AG10803 (cell line): ENCODE data around the gene WWOX.

ENCODE experiments used
- DNase-seq: peaks from one replicate; pipeline ENCODE4 v3.0.0; 2010; ENCODE audit warnings: low read depth
- H3K4me3 ChIP-seq: 2 replicates; pipeline ENCODE4 v1.5.1; 2011; ENCODE audit warnings: mild to moderate bottlenecking, low read length, control low read depth
- CTCF ChIP-seq: conservative IDR thresholded peaks from 2 replicates; pipeline ENCODE4 v1.5.1; 2011; ENCODE audit warnings: mild to moderate bottlenecking, low read length, control low read depth, inconsistent platforms

Gene WWOX

GRCh38 chr16:78069913-78070312 lies 29.5 kb upstream of the WWOX start:
- TF ChIP-seq CTCF: no peak
- no peak for DNase-seq
- H3K4me3 ChIP-seq: no peak overlapping the region

- no peak for TF ChIP-seq CTCF
- DNase-seq: no peak
- H3K4me3 ChIP-seq: no peak overlapping the region
Observed at GRCh38 chr16:78072275-78072674, 27.2 kb upstream of the WWOX start.

- no peak overlapping the region for H3K4me3 ChIP-seq
- no peak for TF ChIP-seq CTCF
- DNase-seq: no peak
Observed at GRCh38 chr16:78075800-78076199, 23.7 kb upstream of the WWOX start.

- no peak for DNase-seq
- no peak for TF ChIP-seq CTCF
- no peak overlapping the region for H3K4me3 ChIP-seq
Observed at GRCh38 chr16:78081341-78081740, 18.1 kb upstream of the WWOX start.

- H3K4me3 ChIP-seq: no peak overlapping the region
- no peak for TF ChIP-seq CTCF
- no peak for DNase-seq
Observed at GRCh38 chr16:78091419-78091818, 8.0 kb upstream of the WWOX start.

GRCh38 chr16:78092758-78093157 lies 6.7 kb upstream of the WWOX start:
- H3K4me3 ChIP-seq: no peak overlapping the region

GRCh38 chr16:78094166-78094565 lies 5.3 kb upstream of the WWOX start:
- no peak for TF ChIP-seq CTCF
- DNase-seq: no peak
- no peak overlapping the region for H3K4me3 ChIP-seq

More at GRCh38 chr16:78092758-78093157, 6.7 kb upstream of the WWOX start:
- TF ChIP-seq CTCF: no peak
- DNase-seq: no peak
